ENCODE data around the gene ADAP1. TPM values are rescaled to one million over a fixed set of nuclear protein-coding genes. Genes with fewer than 3 reads are reported as not detected.

The ADAP1 gene
- total and polyA plus RNA-seq, 2 of the 8 experiments (the other 6 are each of a cell fraction or from before 2014, with no cell fraction given) = 5.8 to 6.1 TPM

GRCh38 chr7:854118-854775 is 100.2 kb downstream of the ADAP1 start:
- Histone ChIP-seq H3K4me1 (replicated peaks in 1 of 4; ENCODE audit: control insufficient read depth in 3 of 4, insufficient read depth in 4 of 4, low read length in 3 of 4) (no peaks in the 10 kb centered on the region), H4K8ac (ENCODE audit: extremely low read depth, insufficient read depth, low read length) (no peak overlapping the region), H3K27me3 (replicated peaks in 1 of 4; ENCODE audit: control insufficient read depth in 3 of 4, extremely low read depth in 1 of 4, insufficient read depth in 3 of 4, low read length in 3 of 4) (no peaks in the 10 kb centered on the region), H3K9ac (replicated peaks in 1 of 4; ENCODE audit: extremely low read depth in 1 of 4, low read depth in 3 of 4, low read length in 3 of 4) (no peak overlapping the region; a peak in 1 of 7 replicates), H2BK20ac (ENCODE audit: low read length) (no peak overlapping the region), H3K9me3 (ENCODE audit: insufficient read depth in 2 of 2, low read depth in 1 of 2, low read length in 1 of 2) (no peaks in the 10 kb centered on the region), H3K23me2 (ENCODE audit: low read depth, low read length) (no peaks in the 10 kb centered on the region), H2BK5ac (ENCODE audit: low read depth, low read length) (no peak overlapping the region), H2BK120ac (replicated peaks; ENCODE audit: low read depth, low read length) (no peak overlapping the region), H3K23ac (ENCODE audit: insufficient read length) (no peak overlapping the region), H2BK12ac (ENCODE audit: low read depth, low read length) (no peak overlapping the region), H3K79me1 (ENCODE audit: low read depth, low read length) (peaks cover under 1% of the 10 kb centered on the region; the same call in 1 of the 2 replicates), H3K14ac (ENCODE audit: insufficient read length) (no peak overlapping the region), H3K56ac (replicated peaks; ENCODE audit: insufficient read length, low read depth, low read length) (peak overlapping the region; percentile 59), H2BK15ac (ENCODE audit: low read length) (no peak overlapping the region), H3K36me3 (ENCODE audit: control insufficient read depth in 2 of 4, insufficient read depth in 4 of 4, low read length in 3 of 4) (peaks cover 19 to 64% (median 52%) of the 10 kb centered on the region in 4 experiments), H4K20me1 (replicated peaks in 1 of 2; ENCODE audit: control insufficient read depth in 1 of 2, insufficient read depth in 2 of 2, low read length in 2 of 2) (peaks cover 3 to 30% of the 10 kb centered on the region in 2 experiments), H2AK5ac (ENCODE audit: low read depth, low read length) (no peak overlapping the region), H2AFZ (ENCODE audit: low read length) (no peak overlapping the region), H3K4me2 (ENCODE audit: insufficient read depth in 1 of 2, low read depth in 2 of 2, low read length in 2 of 2) (no peak overlapping the region), H3K79me2 (ENCODE audit: control insufficient read depth in 1 of 2, insufficient read depth in 2 of 2, low read length in 2 of 2) (peaks cover 0 to 12% of the 10 kb centered on the region in 2 experiments; a peak in 1 of 4 replicates), H4K5ac (ENCODE audit: insufficient read length, low read depth, low read length) (no peak overlapping the region), H3K4me3 (ENCODE audit: extremely low read depth in 1 of 4, insufficient read depth in 2 of 4, low read depth in 3 of 4, low read length in 4 of 4) (no peak overlapping the region), H3K4ac (replicated peaks; ENCODE audit: insufficient read length, low read depth, low read length) (no peak overlapping the region), H3K27ac (ENCODE audit: low read depth, low read length) (no peak overlapping the region), H3K18ac (ENCODE audit: extremely low read depth, low read length) (no peak overlapping the region), H4K91ac (replicated peaks; ENCODE audit: insufficient read length, low read length) (no peak overlapping the region)
- no peak for FAIRE-seq
- ChIA-PET CTCF (ENCODE audit: partially characterized antibody) (interaction anchor here (1.0 to 1.7 kb wide), 5 partner anchors 10 to 85 kb away, joined by 3 to 5 read pairs (median 4); no protein-coding TSS in a partner anchor), POLR2A (ENCODE audit: partially characterized antibody) (interaction anchor here (1.4 kb wide), 1 partner anchor 13 kb away, joined by 3 read pairs; no protein-coding TSS in a partner anchor)
- no peak for DNase-seq (ENCODE audit: low read depth in 1 of 2, low spot score in 2 of 2)
- TF ChIP-seq SP4 (IDR thresholded peaks at IDR 0.05; ENCODE audit: low read length) = no peak
- no peak for TF ChIP-seq ATF3 (IDR thresholded peaks at IDR 0.05; ENCODE audit: insufficient read depth, low read depth, low read length)
- no peak for TF ChIP-seq CHD1 (IDR thresholded peaks at IDR 0.05; ENCODE audit: low read depth, low read length)
- TF ChIP-seq MAX (IDR thresholded peaks at IDR 0.05) = no peak
- no peak for TF ChIP-seq POLR2AphosphoS5 (IDR thresholded peaks at IDR 0.05; ENCODE audit: low read depth, low read length)
- TF ChIP-seq E2F6 (IDR thresholded peaks at IDR 0.05) = no peak
- TF ChIP-seq RXRA (IDR thresholded peaks at IDR 0.05; ENCODE audit: insufficient read depth, low read depth, low read length) = no peak
- TF ChIP-seq TEAD4 (IDR thresholded peaks at IDR 0.05; ENCODE audit: low read depth, low read length) = no peak
- 96% methylated on average over 32 of the region's 32 CpGs; no CpG with 5 or more reads in 1 of the 2 experiments for WGBS, 2 experiments (ENCODE audit: extremely low coverage in 1 of 2, insufficient coverage in 1 of 2, insufficient read length in 1 of 2, insufficient replicate concordance in 2 of 2, low coverage in 1 of 2, low lambda C conversion rate in 2 of 2, missing lambda C conversion rate in 1 of 2)
